ENCODE data around the gene COL4A1. TPM values are rescaled to one million over a fixed set of nuclear protein-coding genes. Genes with fewer than 3 reads are reported as not detected.
A peak's percentile ranks its signal among the peaks of the same experiment; 100 is the strongest.
"Not testable (repeated sequence)": the region's sequence is repeated elsewhere in the genome, so short reads cannot be mapped to it uniquely, and the experiment has no call there.

COL4A1 gene
- total RNA-seq, 1 donor from 2014 or later, result 4,434 TPM

DNA sequence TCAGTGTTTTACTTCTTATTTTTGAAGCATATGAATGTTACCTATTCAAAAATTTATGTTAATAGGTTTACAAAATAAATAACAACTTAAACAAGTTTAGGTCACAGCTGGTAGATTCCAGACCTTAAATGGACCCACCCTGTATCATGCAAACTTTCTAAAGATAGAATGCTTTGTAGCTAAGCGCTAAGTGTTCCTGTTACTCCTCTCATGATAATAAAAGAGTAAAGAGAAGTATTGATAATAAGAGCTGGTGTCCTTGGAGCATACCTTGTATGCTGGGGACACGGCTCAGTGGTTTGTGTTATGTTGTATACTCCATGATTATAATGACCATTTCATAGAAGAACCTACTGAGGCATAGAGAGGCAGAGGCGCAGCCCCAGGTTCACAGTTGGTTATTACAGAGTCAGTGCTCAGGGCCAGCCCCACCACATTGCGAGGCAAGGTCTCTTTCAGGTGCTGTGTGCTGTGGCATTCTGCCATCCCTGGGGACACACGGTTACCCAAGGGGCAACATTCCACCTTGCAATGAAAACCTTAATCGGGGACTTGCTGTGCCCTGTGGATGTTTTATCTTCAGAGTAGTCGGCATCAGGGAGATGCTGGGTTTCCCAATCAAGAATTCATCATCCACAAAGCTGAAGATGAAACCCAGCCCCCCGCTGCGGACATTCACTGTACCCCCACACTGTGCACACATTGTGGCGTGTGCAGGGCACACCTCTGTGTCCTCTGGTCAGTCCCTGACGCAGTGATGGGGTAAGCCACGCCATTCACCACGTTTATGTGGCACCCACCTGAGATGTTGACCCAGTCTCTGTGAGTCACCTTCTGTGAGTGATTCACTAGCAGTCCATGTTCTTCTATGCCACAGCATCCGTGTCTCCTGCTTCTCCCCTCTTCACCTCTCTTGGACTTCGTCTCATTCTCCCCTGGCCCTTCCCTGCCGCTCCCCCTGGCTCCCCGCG, 186.7 kb downstream of the COL4A1 start:
- no peak for DNase-seq (ENCODE audit: low spot score)

- no peak for DNase-seq (ENCODE audit: low spot score)
Observed at GRCh38 chr13:110118106-110118505, 188.9 kb downstream of the COL4A1 start.

DNA sequence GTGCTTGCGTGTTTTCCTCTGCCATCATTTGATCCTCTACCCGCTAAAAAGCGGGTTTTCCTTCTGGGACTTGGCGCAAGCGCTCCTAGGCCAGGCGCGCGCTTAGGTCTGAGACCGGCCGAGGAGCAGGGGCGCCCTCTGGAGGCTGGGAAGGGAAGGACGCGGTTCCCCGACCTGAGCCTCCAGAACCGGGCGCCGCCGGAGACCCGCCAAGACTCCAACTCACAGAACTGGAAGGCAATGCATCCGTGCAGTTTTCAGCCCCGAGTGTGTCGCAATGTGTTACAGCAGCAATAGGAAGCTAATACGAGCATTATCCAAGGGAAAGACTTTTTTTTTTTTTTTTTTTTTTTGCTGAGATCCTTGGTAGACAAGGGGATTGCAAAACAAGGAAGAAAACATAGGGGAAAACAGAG, 190.9 kb downstream of the COL4A1 start:
- peak; percentile 51 for DNase-seq (ENCODE audit: low spot score)

GRCh38 chr13:110115591-110115990, 191.4 kb downstream of the COL4A1 start:
- DNase-seq (ENCODE audit: low spot score), result no peak

- DNase-seq (ENCODE audit: low spot score), result no peak
Observed at GRCh38 chr13:110114316-110114715, 192.6 kb downstream of the COL4A1 start.

DNA sequence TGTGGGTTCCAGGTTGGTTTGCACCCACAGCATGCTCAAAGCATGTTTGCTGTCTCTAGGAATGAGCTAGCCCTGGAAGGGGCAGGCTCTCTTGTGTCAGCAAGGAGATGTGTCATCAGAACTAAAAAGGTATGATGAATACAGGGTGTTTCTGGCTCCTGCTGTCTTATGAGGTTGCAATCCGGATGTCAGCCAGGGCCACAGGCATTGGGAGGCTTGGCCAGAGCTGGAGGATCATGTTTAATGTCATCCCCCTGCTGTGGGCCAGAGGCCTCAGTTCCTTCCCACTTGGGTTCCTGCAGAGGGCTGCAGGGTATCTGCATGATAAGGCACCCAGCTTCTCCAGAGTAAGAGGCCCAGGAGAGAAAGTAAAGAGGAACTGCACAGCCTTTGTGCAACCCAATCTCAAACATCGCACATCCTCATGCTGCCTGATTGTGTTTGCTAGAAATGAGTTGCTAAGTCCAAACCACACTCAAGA, 193.6 kb downstream of the COL4A1 start:
- DNase-seq (ENCODE audit: low spot score), result peak; percentile 49

GRCh38 chr13:110112379-110112778, 194.6 kb downstream of the COL4A1 start:
- not testable (repeated sequence) for DNase-seq (ENCODE audit: low spot score)

DNA sequence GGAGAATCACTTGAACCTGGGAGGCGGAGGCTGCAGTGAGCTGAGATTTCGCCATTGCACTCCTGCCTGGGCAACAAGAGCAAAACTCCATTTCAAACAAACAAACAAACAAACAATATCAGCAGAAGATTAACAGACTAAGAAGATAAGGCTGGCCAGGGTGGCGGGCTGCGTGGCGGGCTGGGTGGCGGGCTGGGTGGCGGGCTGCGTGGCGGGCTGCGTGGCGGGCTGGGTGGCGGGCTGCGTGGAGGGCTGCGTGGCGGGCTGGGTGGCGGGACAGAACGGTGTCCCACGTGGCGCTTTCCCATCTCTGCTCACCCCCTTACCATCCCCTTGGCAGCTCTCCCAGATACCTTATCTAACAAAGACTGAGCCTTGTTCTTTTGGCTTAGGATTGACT, 196.2 kb downstream of the COL4A1 start:
- DNase-seq (ENCODE audit: low spot score), result no peak

- peak; percentile 95 for DNase-seq (ENCODE audit: low spot score)
Observed at GRCh38 chr13:110109910-110110309, 197.0 kb downstream of the COL4A1 start.

- DNase-seq (ENCODE audit: low spot score), result no peak
Observed at GRCh38 chr13:110109140-110109783, 197.7 kb downstream of the COL4A1 start.

- DNase-seq (ENCODE audit: low spot score), result peak; percentile 90
Observed at GRCh38 chr13:110108348-110109139, 198.4 kb downstream of the COL4A1 start.

- no peak for DNase-seq (ENCODE audit: low spot score)
Observed at GRCh38 chr13:110107568-110108347, 199.2 kb downstream of the COL4A1 start.

DNA sequence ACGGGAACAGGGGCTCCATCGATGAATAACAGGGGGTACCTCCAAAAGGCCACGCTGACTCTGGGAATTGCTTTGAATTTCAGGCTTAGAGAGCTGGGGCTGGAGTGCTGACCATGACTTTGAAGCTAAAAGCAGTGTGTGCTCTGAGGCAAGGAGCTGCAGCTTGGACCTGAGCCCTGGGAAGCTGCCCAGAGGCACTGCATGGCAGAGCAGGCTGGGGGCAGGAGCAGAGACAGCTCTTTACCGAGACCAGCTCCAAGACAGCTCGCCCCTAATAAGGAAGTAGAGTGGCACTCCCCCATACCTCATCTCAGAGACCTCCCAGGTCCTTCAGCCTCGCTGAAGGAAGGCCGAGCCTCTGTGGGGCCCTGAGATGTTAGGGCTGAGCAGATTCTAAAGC, 200.2 kb downstream of the COL4A1 start:
- peak; percentile 87 for DNase-seq (ENCODE audit: low spot score)

GRCh38 chr13:110105136-110105535, 201.8 kb downstream of the COL4A1 start:
- no peak for DNase-seq (ENCODE audit: low spot score)

- DNase-seq (ENCODE audit: low spot score), result no peak
Observed at GRCh38 chr13:110103534-110103933, 203.4 kb downstream of the COL4A1 start.

DNA sequence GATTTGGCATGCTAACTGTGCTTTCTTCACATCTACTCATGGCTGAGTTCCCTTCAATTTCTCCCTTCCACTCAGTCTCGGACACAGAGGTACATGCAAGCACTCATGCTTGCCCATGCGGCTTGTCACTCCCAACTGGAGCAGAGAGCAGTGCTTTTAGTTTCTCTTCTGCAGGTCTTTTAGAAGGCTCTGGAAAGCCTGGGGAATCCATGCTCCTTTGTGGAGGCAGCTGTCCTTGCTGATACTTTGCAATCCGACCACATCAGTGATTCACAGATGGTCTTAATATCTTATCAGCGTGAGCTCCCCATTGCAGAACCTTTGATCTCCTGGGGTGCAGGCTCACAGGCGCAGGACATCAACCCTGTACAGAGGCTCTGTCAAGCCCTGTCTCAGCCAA, 203.9 kb downstream of the COL4A1 start:
- DNase-seq (ENCODE audit: low spot score), result peak; percentile 81

DNA sequence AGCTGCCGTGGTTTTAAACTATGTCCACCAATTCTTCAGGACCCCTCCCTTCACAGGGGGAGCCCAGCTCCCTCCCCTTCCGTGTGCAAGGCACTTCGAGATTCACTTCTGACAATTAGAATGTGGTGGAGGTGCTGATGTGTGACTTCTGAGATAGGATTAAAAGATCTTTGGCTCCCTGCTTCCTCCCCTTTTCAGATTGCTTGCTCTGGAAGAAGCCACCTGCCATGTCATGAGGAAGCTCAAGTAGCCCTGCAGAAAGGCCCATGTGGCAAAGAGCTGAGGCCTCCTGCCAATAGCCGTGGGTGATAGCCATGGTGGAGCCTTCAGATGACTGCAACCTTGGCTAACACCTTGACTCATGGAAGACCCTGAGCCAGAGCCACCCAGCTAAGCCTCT, 204.9 kb downstream of the COL4A1 start:
- no peak for DNase-seq (ENCODE audit: low spot score)

- no peak for DNase-seq (ENCODE audit: low spot score)
Observed at GRCh38 chr13:110099922-110100321, 207.0 kb downstream of the COL4A1 start.

Measured in umbilical cord (tissue), 2 donors.